ENCODE data around the gene KRTAP24-1. TPM values are rescaled to one million over a fixed set of nuclear protein-coding genes. Genes with fewer than 3 reads are reported as not detected.

Gene KRTAP24-1
- total RNA-seq (2012; rRNA removed): not detected in 2 replicates
- not detected in 2 replicates for polyA plus RNA-seq (2012; rRNA removed)
- not detected in 2 replicates for polyA plus RNA-seq (2012; cell fraction: cytosol; rRNA removed)
- not detected in 2 replicates for polyA plus RNA-seq (2012; cell fraction: nucleus; rRNA removed; ENCODE audit: low replicate concordance)
- not detected for Bru-seq, nascent RNA
- BruChase-seq, experiment 1, labeled RNA remaining after a 6-hour chase: not detected
- not detected for BruChase-seq, experiment 2, labeled RNA remaining after a 2-hour chase
- long read RNA-seq: 0 reads

DNA sequence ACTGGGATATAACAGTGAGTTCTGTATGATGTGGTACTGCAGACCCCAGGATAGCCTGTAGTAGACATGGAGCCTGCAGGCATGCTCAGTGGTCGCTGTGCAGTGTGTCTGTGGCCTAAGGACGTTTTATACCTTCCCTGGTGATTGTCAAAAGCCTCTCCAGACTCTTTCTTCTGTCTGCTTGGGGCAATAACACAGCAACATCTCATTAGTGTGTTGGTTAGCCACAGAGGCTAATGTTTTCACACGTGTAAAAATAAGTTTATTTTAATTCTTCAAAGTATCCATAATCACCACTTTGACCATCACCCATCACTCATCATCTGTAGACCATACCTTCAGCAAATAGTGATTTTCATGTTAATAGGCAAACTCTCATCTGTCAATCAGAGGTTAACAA lies at the start of gene KRTAP24-1:
TSS of gene KRTAP24-1 (minus strand) at position 101 of the 400 bp plus-strand sequence. CDS start at position 83, 18 bp downstream.
- POLR2A ChIA-PET (ENCODE audit: unreplicated experiment): no interaction called here
- no peak within 1 kb of the TSS for H3K23ac ChIP-seq (ENCODE audit: low read depth, low read length)
- H2BK20ac ChIP-seq (ENCODE audit: low read depth, low read length): no peak within 1 kb of the TSS
- H3K4ac ChIP-seq (ENCODE audit: low read depth, low read length): no peak within 1 kb of the TSS
- no peak within 1 kb of the TSS for H3K4me2 ChIP-seq (ENCODE audit: low read depth, low read length)
- intact Hi-C loops (cut with micrococcal nuclease) (no loop called here), dilution Hi-C loops (cut with HindIII; ENCODE audit: low sequenced_read_pairs, unreplicated experiment) (no loop called here), in situ Hi-C loops (cut with MboI; ENCODE audit: low sequenced_read_pairs) (no loop called here)
- no peaks in the 10 kb centered on the region for H3K4me1 ChIP-seq (ENCODE audit: control insufficient read depth, insufficient read depth, low read length)
- no peak within 1 kb of the TSS for H3K4me3 ChIP-seq (ENCODE audit: insufficient read depth, low read depth, low read length)
- H4K5ac ChIP-seq (ENCODE audit: low read depth, low read length): no peak within 1 kb of the TSS
- peaks cover 5% of the 10 kb centered on the region; the same call in 1 of the 2 replicates for H3K9me3 ChIP-seq (ENCODE audit: control insufficient read depth, insufficient read depth, low read length)
- no peak within 1 kb of the TSS for H3K18ac ChIP-seq (ENCODE audit: low read depth, low read length)
- no peak within 1 kb of the TSS for H2BK15ac ChIP-seq (ENCODE audit: low read depth, low read length)
- no peak within 1 kb of the TSS for H4K91ac ChIP-seq (ENCODE audit: insufficient read depth, low read depth, low read length)
- BruUV-seq (replicated peaks): no TSS peak
- H3K56ac ChIP-seq (ENCODE audit: extremely low read depth, insufficient read depth, low read length): no peak within 1 kb of the TSS
- H2BK120ac ChIP-seq (ENCODE audit: low read depth, low read length): no peak within 1 kb of the TSS
- no peak for DNase-seq
- no peak within 1 kb of the TSS for H3K9ac ChIP-seq (ENCODE audit: low read depth, low read length)
- no peak within 1 kb of the TSS for H2BK5ac ChIP-seq (ENCODE audit: low read depth, low read length, poor library complexity, severe bottlenecking)
- no peak within 1 kb of the TSS for H4K8ac ChIP-seq (ENCODE audit: low read depth in 2 of 2, low read length in 2 of 2)
- H2AFZ ChIP-seq (replicated peaks; ENCODE audit: low read length, poor library complexity): no peak within 1 kb of the TSS
- H2AK9ac ChIP-seq (replicated peaks; ENCODE audit: low read depth, low read length, poor library complexity): no peak within 1 kb of the TSS
- no peak within 1 kb of the TSS for H3K27ac ChIP-seq (ENCODE audit: insufficient read depth, low read length)
- CTCF ChIA-PET: no interaction called here
- no peak within 1 kb of the TSS for H3K14ac ChIP-seq (replicated peaks; ENCODE audit: low read depth, low read length)
- H2AK5ac ChIP-seq (ENCODE audit: low read depth, low read length): no peak within 1 kb of the TSS
- no peaks in the 10 kb centered on the region for H3K9me1 ChIP-seq (ENCODE audit: insufficient read depth, low read length)
- H3K27me3 ChIP-seq (ENCODE audit: control insufficient read depth, insufficient read depth, low read length): no peaks in the 10 kb centered on the region
- no peaks in the 10 kb centered on the region for H3K36me3 ChIP-seq (ENCODE audit: control insufficient read depth, insufficient read depth, low read length)
- no CpG with 5 or more reads among the region's 3 CpGs for WGBS, 2 experiments (ENCODE audit: extremely low coverage in 2 of 2, insufficient read length in 1 of 2)
- no peak for ATAC-seq (ENCODE audit: low read depth)
- H4K20me1 ChIP-seq (ENCODE audit: insufficient read depth, low read length): no peaks in the 10 kb centered on the region
- no peak for TF ChIP-seq NFE2L2 (IDR thresholded peaks at IDR 0.05; ENCODE audit: low read depth, low read length)
- no peaks in the 10 kb centered on the region for H3K79me1 ChIP-seq (ENCODE audit: low read depth in 1 of 2, low read length in 2 of 2)
